ENCODE data around the gene MPC1.

MPC1 gene

GRCh38 chr6:166381733-166382499, 824 bp downstream of the MPC1 start:
- peak overlapping the region; percentile 74 for H3K4me3 ChIP-seq (ENCODE audit: low read length)
- peak; percentile 75 for TF ChIP-seq CTCF (conservative IDR thresholded peaks at IDR 0.05; ENCODE audit: low read depth, low read length)
- DNase-seq (ENCODE audit: low read depth): no peak

- TF ChIP-seq CTCF (conservative IDR thresholded peaks at IDR 0.05; ENCODE audit: low read depth, low read length): no peak
These were observed 1.4 kb downstream of the MPC1 start for GRCh38 chr6:166381381-166381732.

GRCh38 chr6:166379800-166380199, 2.9 kb downstream of the MPC1 start:
- no peak for DNase-seq (ENCODE audit: low read depth)
- TF ChIP-seq CTCF (conservative IDR thresholded peaks at IDR 0.05; ENCODE audit: low read depth, low read length): no peak
- H3K4me3 ChIP-seq (ENCODE audit: low read length): no peak overlapping the region

More at GRCh38 chr6:166381381-166381732, 1.4 kb downstream of the MPC1 start:
- DNase-seq (ENCODE audit: low read depth): no peak
- peak overlapping the region; percentile 74 for H3K4me3 ChIP-seq (ENCODE audit: low read length)

- no peak for DNase-seq (ENCODE audit: low read depth)
- TF ChIP-seq CTCF (conservative IDR thresholded peaks at IDR 0.05; ENCODE audit: low read depth, low read length): no peak
- no peak overlapping the region for H3K4me3 ChIP-seq (ENCODE audit: low read length)
These were observed 3.6 kb downstream of the MPC1 start for GRCh38 chr6:166379103-166379586.

GRCh38 chr6:166377721-166378120, 5.0 kb downstream of the MPC1 start:
- no peak for DNase-seq (ENCODE audit: low read depth)
- H3K4me3 ChIP-seq (ENCODE audit: low read length): no peak overlapping the region
- TF ChIP-seq CTCF (conservative IDR thresholded peaks at IDR 0.05; ENCODE audit: low read depth, low read length): no peak

- no peak for DNase-seq (ENCODE audit: low read depth)
- TF ChIP-seq CTCF (conservative IDR thresholded peaks at IDR 0.05; ENCODE audit: low read depth, low read length): no peak
- no peak overlapping the region for H3K4me3 ChIP-seq (ENCODE audit: low read length)
These were observed 7.7 kb downstream of the MPC1 start for GRCh38 chr6:166375013-166375412.

- no peak overlapping the region for H3K4me3 ChIP-seq (ENCODE audit: low read length)
- DNase-seq (ENCODE audit: low read depth): no peak
- no peak for TF ChIP-seq CTCF (conservative IDR thresholded peaks at IDR 0.05; ENCODE audit: low read depth, low read length)
These were observed 12.3 kb downstream of the MPC1 start for GRCh38 chr6:166370489-166370888.

Measured in retinal pigment epithelial cell (primary cell).